ENCODE results near the gene SHLD1. TPM values are rescaled to one million over a fixed set of nuclear protein-coding genes. Genes with fewer than 3 reads are reported as not detected.

Gene SHLD1
- total RNA-seq, 1 donor from 2014 or later, result 6.9 TPM

GRCh38 chr20:5825130-5825719 lies 75.0 kb downstream of the SHLD1 start:
- no peak overlapping the region for H3K4me3 Mint-ChIP-seq
- peaks cover 12% of the 10 kb centered on the region for H3K4me1 Mint-ChIP-seq
- H3K27me3 Mint-ChIP-seq (ENCODE audit: low read depth), result no peaks in the 10 kb centered on the region
- no peak for TF ChIP-seq CTCF (conservative IDR thresholded peaks at IDR 0.05)
- no peaks in the 10 kb centered on the region for H3K9me3 Mint-ChIP-seq
- no peak overlapping the region for H3K27ac Mint-ChIP-seq (ENCODE audit: unreplicated experiment)
- H3K36me3 Mint-ChIP-seq (ENCODE audit: low read depth), result no peaks in the 10 kb centered on the region
- no peak for DNase-seq (ENCODE audit: low read depth, low spot score)

GRCh38 chr20:5827098-5827853 lies 77.1 kb downstream of the SHLD1 start:
- H3K4me1 Mint-ChIP-seq, result peaks cover 12% of the 10 kb centered on the region
- H3K4me3 Mint-ChIP-seq, result no peak overlapping the region
- no peak for DNase-seq (ENCODE audit: low read depth, low spot score)
- no peak overlapping the region for H3K27ac Mint-ChIP-seq (ENCODE audit: unreplicated experiment)
- no peaks in the 10 kb centered on the region for H3K9me3 Mint-ChIP-seq
- no peak for TF ChIP-seq CTCF (conservative IDR thresholded peaks at IDR 0.05)
- no peaks in the 10 kb centered on the region for H3K27me3 Mint-ChIP-seq (ENCODE audit: low read depth)
- H3K36me3 Mint-ChIP-seq (ENCODE audit: low read depth), result no peaks in the 10 kb centered on the region

GRCh38 chr20:5827861-5828260 lies 77.7 kb downstream of the SHLD1 start:
- TF ChIP-seq CTCF (conservative IDR thresholded peaks at IDR 0.05), result no peak
- Mint-ChIP-seq H3K27ac (ENCODE audit: unreplicated experiment) (no peak overlapping the region), H3K36me3 (ENCODE audit: low read depth) (no peaks in the 10 kb centered on the region), H3K27me3 (ENCODE audit: low read depth) (no peaks in the 10 kb centered on the region), H3K4me1 (peaks cover 8% of the 10 kb centered on the region), H3K4me3 (no peak overlapping the region), H3K9me3 (no peaks in the 10 kb centered on the region)
- DNase-seq (ENCODE audit: low read depth, low spot score), result no peak

- H3K36me3 Mint-ChIP-seq (ENCODE audit: low read depth), result no peaks in the 10 kb centered on the region
- no peak for TF ChIP-seq CTCF (conservative IDR thresholded peaks at IDR 0.05)
- no peak for DNase-seq (ENCODE audit: low read depth, low spot score)
- H3K9me3 Mint-ChIP-seq, result no peaks in the 10 kb centered on the region
- H3K4me1 Mint-ChIP-seq, result peaks cover 7% of the 10 kb centered on the region
- no peak overlapping the region for H3K4me3 Mint-ChIP-seq
- no peak overlapping the region for H3K27ac Mint-ChIP-seq (ENCODE audit: unreplicated experiment)
- H3K27me3 Mint-ChIP-seq (ENCODE audit: low read depth), result no peaks in the 10 kb centered on the region
Measured at GRCh38 chr20:5829241-5829809, 79.1 kb downstream of the SHLD1 start.

GRCh38 chr20:5831539-5832237 lies 81.5 kb downstream of the SHLD1 start:
- Mint-ChIP-seq H3K27ac (ENCODE audit: unreplicated experiment) (no peak overlapping the region), H3K4me1 (peaks cover 4% of the 10 kb centered on the region), H3K36me3 (ENCODE audit: low read depth) (no peaks in the 10 kb centered on the region), H3K27me3 (ENCODE audit: low read depth) (no peaks in the 10 kb centered on the region), H3K4me3 (no peak overlapping the region), H3K9me3 (no peaks in the 10 kb centered on the region)
- TF ChIP-seq CTCF (conservative IDR thresholded peaks at IDR 0.05), result no peak
- no peak for DNase-seq (ENCODE audit: low read depth, low spot score)
